Limb (tissue), 2 donors: ENCODE results near the gene SYNGR1.
"Not testable (repeated sequence)": the region's sequence is repeated elsewhere in the genome, so short reads cannot be mapped to it uniquely, and the experiment has no call there.

Experiments
- DNase-seq, 2 donors: peaks; one replicate each; pipeline ENCODE4 v3.0.0-alpha.2; 2016; ENCODE audit errors: extremely low spot score in 2 of 2

The SYNGR1 gene

DNA sequence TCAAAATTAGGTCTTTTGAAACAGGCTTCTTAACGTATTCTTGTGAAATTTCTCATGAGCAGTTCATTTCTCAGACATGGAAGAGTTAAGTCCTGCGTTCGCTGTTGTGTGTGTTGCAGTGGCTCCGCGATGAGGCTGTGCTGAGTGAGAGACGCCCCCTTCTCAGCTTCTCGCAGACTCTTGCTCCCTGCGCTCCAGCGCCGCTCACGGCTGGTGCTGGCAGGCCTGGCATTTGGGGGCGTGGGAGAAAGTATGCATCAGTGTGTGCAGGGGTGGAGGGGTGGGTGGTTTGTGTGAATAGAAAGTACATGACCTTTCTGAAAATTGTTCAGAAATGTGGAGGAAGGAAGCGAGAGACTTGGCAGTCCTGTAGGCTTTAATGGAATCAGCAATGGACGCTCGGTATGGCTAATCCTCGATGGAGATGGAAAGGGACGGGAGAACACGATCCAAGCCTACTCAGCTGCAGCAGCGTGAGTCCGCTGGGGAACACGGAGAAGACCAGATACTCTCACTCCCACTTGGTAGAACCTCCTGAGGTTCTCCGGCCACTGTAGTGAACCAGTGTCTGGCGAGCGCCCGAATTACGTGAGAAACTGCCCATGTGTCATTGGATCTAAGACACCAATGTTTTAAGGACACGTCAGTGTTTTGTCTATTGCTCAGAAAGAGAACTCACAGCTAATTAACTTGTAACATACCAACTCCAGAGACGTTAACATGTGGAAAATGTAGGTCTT, 55.7 kb downstream of the SYNGR1 start:
- DNase-seq: peak; percentile 54 to 61

GRCh38 chr22:39408173-39408572, 58.4 kb downstream of the SYNGR1 start:
- no peak for DNase-seq

- no peak for DNase-seq
Observed at GRCh38 chr22:39408807-39409206, 59.0 kb downstream of the SYNGR1 start.

GRCh38 chr22:39409516-39410029, 59.8 kb downstream of the SYNGR1 start:
- DNase-seq: no peak

DNA sequence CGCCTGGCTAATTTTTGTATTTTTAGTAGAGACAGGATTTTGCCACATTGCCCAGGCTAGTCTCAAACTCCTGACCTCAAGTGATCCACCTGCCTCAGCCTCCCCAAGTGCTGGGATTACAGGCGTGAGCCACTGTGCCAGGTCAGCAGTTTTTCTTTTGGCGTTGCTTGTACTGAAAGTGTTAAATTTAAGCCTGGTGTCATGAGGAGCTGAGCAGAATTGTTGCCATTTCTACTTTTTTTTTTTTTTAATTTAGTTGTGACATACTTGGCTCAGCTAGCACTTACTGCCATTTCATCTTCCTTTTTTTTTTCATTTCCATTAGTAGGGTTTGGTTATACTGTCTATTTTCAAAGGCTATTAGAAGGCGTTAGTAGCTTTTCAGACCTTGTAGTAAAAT, 60.5 kb downstream of the SYNGR1 start:
- no peak for DNase-seq

DNA sequence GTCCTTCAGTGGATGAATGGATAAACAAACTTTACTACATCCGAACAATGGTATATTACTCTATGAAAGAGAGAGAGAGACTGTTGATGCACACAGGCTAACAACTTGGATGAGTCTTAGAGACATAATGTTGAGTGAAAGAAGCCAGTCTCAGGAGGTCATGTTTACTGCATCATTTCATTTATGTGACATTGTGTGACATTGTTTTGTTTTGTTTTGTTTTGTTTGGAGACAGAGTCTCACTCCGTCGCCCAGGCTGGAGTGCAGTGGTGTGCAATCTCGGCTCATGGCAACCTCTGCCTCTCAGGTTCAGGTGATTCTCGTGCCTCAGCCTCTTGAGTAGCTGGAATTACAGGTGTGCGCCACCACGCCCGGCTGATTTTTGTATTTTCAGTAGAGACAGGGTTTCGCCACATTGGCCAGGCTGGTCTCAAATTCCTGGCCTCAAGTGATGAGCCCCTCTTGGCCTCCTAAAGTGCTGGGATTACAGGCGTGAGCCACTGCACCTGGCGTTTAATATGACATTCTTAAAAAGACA, 62.1 kb downstream of the SYNGR1 start:
- DNase-seq: not testable (repeated sequence)

DNA sequence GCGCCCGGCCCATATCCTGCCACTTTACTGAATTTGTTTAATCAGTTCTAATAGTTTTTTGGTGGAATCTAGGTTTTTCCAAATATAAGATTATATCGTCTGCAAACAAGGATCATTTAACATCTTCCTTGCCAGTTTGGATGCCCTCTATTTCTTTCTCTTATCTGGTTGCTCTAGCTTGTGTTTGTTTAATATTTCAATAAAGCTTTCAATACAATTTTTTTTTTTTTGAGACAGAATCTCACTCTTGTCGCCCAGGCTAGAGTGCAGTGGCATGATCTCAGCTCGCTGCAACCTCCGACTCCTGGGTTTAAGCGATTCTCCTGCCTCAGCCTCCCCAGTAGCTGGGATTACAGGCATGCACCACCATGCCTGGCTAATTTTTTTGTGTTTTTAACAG, 63.4 kb downstream of the SYNGR1 start:
- not testable (repeated sequence) for DNase-seq

DNA sequence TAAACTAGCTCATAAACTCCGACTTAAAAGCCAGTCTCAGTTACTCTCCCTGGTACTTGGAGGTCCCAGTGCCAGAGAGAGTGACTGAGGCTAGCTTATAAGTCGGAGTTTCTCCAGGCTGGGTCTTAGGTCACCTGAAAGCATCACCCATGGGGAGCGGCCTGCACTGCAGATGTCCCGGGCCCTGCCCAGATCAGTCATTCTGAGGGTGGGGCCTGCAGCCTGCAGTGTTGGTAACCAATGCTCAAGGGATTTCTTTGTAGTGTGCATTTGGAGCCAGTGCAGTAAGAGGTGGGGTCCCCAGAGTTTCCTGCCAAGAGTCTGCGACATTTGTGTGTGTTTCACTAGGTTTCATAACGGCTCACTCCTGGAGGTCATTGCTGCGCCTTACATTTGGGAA, 64.6 kb downstream of the SYNGR1 start:
- DNase-seq: no peak

DNA sequence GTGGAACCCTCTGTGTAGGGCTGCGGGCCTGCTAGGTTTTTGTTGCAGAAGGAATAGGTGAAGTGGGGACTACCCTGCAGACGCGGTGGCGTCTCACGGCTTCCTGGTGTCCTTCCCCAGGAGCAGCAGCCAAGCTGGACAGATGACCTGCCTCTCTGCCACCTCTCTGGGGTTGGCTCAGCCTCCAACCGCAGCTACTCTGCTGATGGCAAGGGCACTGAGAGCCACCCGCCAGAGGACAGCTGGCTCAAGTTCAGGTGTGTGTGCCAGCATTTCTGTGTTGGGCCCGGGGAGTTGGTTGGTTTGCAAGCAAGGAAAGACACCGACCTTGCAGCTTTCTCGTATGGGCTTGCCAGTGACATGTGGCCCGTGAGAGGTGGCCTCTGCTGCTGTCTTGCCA, 65.1 kb downstream of the SYNGR1 start:
- no peak for DNase-seq

DNA sequence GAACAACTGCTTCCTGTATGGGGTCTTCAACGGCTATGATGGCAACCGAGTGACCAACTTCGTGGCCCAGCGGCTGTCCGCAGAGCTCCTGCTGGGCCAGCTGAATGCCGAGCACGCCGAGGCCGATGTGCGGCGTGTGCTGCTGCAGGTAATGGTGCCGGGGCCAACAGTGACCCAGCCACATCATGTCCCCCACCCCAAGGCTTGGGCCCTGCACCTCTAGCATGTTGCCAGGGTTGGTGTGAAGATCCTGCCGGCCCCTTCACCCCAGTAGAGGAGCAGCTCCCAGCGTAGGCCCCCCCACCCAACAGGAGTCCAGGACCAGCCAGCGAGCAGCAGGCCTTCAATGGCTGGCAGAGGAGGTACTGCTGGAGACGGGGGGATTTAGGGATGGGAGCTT, 65.7 kb downstream of the SYNGR1 start:
- DNase-seq: no peak

DNA sequence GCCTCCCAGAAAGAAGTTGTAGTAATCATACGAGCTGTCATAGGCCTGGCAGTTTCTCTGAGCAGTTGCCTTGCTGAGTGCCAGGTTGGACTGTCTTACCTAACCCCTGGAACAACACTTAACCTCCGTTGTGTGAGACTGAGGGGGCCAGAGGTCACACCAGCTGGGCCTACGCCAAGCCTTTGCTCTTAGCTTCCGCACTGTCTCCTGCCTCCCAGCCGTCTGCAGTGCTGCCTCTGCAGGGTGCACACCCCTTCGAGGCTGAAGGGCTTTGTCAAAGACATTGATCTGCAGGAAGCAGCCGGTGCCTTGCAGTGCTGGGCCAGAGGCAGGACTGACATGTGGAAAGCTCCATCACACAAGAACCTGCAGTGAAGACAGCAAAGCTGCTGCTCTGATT, 66.5 kb downstream of the SYNGR1 start:
- no peak for DNase-seq

GRCh38 chr22:39417641-39418040, 67.8 kb downstream of the SYNGR1 start:
- DNase-seq: no peak

DNA sequence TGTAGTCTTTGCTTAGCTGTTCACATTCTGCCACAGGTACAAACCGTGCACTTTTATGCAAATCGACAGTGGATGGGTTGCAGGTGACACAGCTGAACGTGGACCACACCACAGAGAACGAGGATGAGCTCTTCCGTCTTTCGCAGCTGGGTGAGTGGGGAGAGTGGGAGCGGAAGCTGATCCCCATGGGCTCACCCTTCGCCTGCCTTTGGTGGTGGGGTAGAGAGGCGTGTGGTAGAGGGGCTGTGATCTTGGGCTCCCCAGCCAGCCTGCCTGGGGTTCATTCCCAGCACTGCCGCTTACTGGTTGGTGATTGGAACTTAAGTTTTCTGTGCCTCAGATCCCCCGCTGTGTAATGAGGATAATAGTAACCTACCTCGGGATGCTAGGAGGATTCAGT, 68.9 kb downstream of the SYNGR1 start:
- no peak for DNase-seq

DNA sequence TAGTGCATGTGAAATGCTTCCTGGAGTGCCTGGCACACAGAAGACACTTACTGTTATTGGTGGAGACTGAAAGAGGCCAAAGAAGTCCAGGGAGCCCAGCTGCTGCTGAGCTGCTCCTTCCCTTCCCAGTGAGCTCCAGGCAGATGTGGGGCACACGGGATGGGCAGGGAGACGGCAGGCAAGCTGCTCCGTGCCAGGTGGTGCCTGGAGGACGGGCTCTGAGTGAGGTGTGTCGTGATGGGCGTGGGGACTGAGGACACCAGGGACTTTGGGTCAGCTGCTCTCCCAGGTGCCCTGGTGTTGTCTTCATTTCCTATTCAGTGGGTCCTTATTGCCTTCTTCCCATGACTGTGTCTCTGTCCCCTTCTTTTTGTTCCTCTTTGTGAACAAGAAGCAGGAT, 69.3 kb downstream of the SYNGR1 start:
- DNase-seq: no peak

GRCh38 chr22:39419911-39420310, 70.1 kb downstream of the SYNGR1 start:
- no peak for DNase-seq

DNA sequence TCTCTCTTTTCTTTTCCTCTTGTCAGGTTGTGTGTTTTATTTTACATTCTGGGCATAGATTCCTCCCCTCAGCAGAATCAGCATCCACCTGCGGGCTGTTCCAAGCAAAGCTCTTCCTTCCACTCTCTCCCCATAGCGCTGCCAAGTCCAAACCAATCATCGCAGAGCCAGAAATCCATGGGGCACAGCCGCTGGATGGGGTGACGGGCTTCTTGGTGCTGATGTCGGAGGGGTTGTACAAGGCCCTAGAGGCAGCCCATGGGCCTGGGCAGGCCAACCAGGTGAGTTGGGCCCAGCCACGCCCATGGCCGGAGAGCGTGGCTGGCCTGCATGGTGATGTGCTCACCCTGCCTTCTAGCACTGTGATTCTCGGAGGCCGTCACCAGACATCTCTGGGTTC, 71.9 kb downstream of the SYNGR1 start:
- DNase-seq: no peak

GRCh38 chr22:39422101-39422500, 72.3 kb downstream of the SYNGR1 start:
- DNase-seq: no peak

DNA sequence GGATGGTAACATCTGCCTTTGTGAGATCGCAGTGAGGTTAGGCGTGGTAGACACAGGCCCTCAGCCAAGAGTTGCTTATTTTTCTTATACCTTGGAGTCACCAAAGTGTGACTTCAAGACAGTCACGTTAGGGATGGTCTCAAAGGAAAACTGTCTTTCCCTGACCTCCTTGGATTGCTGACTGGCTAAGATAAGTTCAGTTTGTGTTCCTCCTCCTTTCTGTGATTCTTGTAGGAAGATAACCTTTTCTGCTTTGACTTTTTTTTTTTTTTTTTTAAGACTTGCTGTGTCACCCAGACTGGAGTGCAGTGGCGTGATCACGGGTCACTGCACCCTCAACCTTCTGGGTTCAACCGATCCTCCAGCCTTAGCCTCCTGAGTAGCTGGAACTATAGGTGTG, 72.9 kb downstream of the SYNGR1 start:
- DNase-seq: no peak

DNA sequence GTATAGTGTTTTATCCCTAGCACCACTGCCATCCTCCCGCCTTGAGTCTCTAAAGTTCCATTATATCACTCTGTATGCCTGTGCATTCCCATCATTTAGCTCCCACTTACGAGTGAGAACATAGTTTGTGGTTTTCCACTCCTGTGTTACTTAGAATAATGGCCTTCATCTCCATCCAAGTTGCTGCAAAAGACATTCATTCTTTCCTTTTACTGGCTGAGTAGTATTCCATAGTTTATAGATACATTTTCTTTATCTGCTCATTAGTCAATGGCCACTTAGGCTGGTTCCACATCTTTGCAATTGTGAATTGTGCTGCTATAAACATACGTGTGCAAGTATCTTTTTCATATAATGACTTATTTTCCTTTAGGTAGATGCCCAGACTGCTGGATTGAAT, 74.2 kb downstream of the SYNGR1 start:
- DNase-seq: no peak

DNA sequence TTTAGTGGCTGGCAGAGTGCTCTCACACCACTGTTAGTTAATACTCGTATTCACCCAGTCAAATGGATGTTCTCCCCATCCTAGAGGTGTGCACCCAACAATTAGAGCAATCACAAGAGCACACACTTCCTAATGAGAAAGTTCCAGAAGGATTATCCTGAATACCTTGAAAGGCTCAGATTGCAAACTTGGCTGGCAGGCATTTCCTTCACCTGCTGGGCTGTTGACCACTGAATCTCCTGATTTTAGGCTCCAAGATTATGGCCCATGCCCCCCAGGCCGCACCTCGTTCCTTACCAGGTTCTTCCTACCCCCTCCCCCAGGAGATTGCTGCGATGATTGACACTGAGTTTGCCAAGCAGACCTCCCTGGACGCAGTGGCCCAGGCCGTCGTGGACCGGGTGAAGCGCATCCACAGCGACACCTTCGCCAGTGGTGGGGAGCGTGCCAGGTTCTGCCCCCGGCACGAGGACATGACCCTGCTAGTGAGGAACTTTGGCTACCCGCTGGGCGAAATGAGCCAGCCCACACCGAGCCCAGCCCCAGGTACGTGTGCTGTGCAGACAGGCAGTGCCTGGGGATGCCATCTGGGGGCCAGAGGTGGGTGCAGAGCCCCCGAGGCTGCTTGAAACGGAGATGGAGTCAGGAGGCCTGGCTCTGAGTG, 76.7 kb downstream of the SYNGR1 start:
- no peak for DNase-seq

DNA sequence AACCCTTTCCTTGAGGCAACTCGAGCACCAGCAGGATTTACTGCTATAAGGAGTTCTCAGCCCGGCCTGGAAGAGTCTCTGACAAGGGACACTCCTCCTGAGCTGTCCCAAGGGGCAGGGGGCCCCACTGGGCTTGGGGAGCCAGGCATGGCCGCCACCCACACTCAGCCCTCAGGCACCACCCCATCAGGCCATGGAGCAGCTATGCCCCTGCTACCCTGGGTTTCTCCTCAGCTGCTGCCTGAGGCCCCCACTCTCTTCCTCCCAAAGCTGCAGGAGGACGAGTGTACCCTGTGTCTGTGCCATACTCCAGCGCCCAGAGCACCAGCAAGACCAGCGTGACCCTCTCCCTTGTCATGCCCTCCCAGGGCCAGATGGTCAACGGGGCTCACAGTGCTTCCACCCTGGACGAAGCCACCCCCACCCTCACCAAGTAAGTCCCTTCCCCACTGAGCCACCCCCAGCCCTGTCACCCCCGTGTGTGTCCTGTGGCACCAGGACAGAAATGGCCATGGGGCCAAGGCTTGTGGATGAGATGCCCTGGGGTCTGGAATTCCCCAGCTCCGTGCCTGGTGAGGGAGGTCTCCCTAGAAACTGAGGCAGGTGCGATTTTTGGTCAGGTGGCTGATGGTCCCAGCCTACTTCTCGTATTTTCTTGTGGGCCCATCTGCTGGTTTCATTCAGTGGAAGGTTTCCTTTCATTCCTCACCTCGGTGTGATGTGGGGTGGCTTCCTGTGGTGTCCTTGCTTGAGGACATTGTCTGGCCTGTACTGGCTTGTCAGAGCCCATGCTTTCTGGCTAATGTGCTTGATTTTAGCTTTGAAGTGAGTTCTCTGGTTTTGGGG, 78.2 kb downstream of the SYNGR1 start:
- no peak for DNase-seq

DNA sequence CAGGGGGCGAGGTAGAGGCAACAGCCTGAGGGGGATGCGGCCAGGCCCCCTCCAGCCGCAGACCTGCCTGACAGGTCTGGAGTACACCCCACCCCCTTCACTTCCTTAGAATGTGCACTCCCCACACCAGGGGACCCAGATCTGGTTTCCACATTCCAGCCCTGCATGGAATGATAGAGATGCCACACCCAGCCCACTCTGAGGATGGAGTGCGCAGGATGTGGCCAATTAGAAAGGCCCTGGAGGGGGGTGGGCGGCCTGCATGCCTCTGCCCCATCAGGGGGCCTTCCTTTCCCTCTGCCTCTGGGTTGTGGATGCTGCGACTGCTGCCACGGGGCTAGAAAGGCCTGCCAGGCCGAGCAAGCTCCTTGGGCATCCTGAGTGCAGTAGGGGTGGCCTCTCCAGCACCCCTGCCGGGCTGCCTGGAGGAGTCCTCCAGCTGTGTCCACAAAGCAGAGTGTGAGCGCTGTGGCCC, 78.8 kb downstream of the SYNGR1 start:
- DNase-seq: peak in 1 of 2 donors; percentile 52
